ENCODE data around the gene GOLPH3. TPM values are rescaled to one million over a fixed set of nuclear protein-coding genes. Genes with fewer than 3 reads are reported as not detected.

The GOLPH3 gene
- total and polyA plus RNA-seq, 2 of the 8 experiments (the other 6 are each of a cell fraction or from before 2014, with no cell fraction given) = 53.7 to 93.6 TPM

DNA sequence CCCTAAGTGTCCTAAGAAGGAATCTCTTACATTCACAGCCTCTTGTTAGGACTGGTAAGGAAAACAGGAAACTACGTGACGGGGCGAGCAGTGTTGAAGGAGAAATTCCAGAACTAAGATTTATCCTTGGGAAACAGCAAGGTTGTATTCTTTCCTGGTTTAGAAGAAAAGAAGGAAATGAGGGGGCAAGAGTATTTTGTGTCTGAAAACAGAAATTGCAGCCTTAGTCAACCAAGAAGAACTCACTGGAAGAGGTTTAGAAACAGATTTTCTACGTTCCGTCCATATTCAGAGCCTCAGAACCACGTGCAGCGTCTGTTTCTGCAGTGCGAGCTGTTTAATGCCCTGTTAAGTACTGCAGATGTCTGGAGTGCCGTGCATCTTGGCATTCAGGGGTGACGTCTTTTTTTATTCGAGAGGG lies 75.2 kb downstream of the GOLPH3 start:
- Histone ChIP-seq H3K23me2 (ENCODE audit: low read depth, low read length) (no peaks in the 10 kb centered on the region), H2AFZ (ENCODE audit: low read length) (no peak overlapping the region), H3K79me1 (ENCODE audit: low read depth, low read length) (no peaks in the 10 kb centered on the region; the same call in 1 of the 2 replicates), H3K9ac (replicated peaks in 1 of 4; ENCODE audit: extremely low read depth in 1 of 4, low read depth in 3 of 4, low read length in 3 of 4) (no peak overlapping the region), H2BK20ac (ENCODE audit: low read length) (no peak overlapping the region), H3K9me3 (ENCODE audit: insufficient read depth in 2 of 2, low read depth in 1 of 2, low read length in 1 of 2) (no peaks in the 10 kb centered on the region), H3K4me1 (replicated peaks in 1 of 4; ENCODE audit: control insufficient read depth in 3 of 4, insufficient read depth in 4 of 4, low read length in 3 of 4) (no peaks in the 10 kb centered on the region), H2AK5ac (ENCODE audit: low read depth, low read length) (no peak overlapping the region), H4K5ac (ENCODE audit: insufficient read length, low read depth, low read length) (no peak overlapping the region), H3K27me3 (replicated peaks in 1 of 4; ENCODE audit: control insufficient read depth in 3 of 4, extremely low read depth in 1 of 4, insufficient read depth in 3 of 4, low read length in 3 of 4) (no peaks in the 10 kb centered on the region; a peak in 1 of 7 replicates), H3K18ac (ENCODE audit: extremely low read depth, low read length) (no peak overlapping the region), H3K4me2 (ENCODE audit: insufficient read depth in 1 of 2, low read depth in 2 of 2, low read length in 2 of 2) (no peak overlapping the region), H4K8ac (ENCODE audit: extremely low read depth, insufficient read depth, low read length) (no peak overlapping the region), H2BK120ac (replicated peaks; ENCODE audit: low read depth, low read length) (no peak overlapping the region), H4K20me1 (replicated peaks in 1 of 2; ENCODE audit: control insufficient read depth in 1 of 2, insufficient read depth in 2 of 2, low read length in 2 of 2) (peaks cover 2 to 4% of the 10 kb centered on the region in 2 experiments), H3K27ac (ENCODE audit: low read depth, low read length) (no peak overlapping the region), H3K56ac (replicated peaks; ENCODE audit: insufficient read length, low read depth, low read length) (no peak overlapping the region), H2BK15ac (ENCODE audit: low read length) (no peak overlapping the region), H4K91ac (replicated peaks; ENCODE audit: insufficient read length, low read length) (no peak overlapping the region), H3K79me2 (ENCODE audit: control insufficient read depth in 1 of 2, insufficient read depth in 2 of 2, low read length in 2 of 2) (no peaks in the 10 kb centered on the region), H3K36me3 (ENCODE audit: control insufficient read depth in 2 of 4, insufficient read depth in 4 of 4, low read length in 3 of 4) (peaks cover 2 to 30% (median 13%) of the 10 kb centered on the region in 4 experiments; a peak in 7 of 8 replicates), H2BK5ac (ENCODE audit: low read depth, low read length) (no peak overlapping the region), H2BK12ac (ENCODE audit: low read depth, low read length) (no peak overlapping the region), H3K4ac (replicated peaks; ENCODE audit: insufficient read length, low read depth, low read length) (no peak overlapping the region), H3K4me3 (ENCODE audit: extremely low read depth in 1 of 4, insufficient read depth in 2 of 4, low read depth in 3 of 4, low read length in 4 of 4) (no peak overlapping the region), H3K23ac (ENCODE audit: insufficient read length) (no peak overlapping the region), H3K14ac (ENCODE audit: insufficient read length) (no peak overlapping the region)
- FAIRE-seq (no peak), DNase-seq (ENCODE audit: low read depth in 1 of 2, low spot score in 2 of 2) (peak in 1 of 2 experiments; percentile 35)
- WGBS, 2 experiments (ENCODE audit: extremely low coverage in 1 of 2, insufficient coverage in 1 of 2, insufficient read length in 1 of 2, insufficient replicate concordance in 2 of 2, low coverage in 1 of 2, low lambda C conversion rate in 2 of 2, missing lambda C conversion rate in 1 of 2) = 93% methylated on average over 11 of the region's 11 CpGs; no CpG with 5 or more reads in 1 of the 2 experiments
- TF ChIP-seq KDM1A (IDR thresholded peaks at IDR 0.05; ENCODE audit: borderline replicate concordance, low read length) (no peak), ZNF274 (IDR thresholded peaks at IDR 0.05; ENCODE audit: borderline replicate concordance, extremely low read depth, low read length) (no peak), TAF7 (optimal IDR thresholded peaks at IDR 0.05; ENCODE audit: borderline replicate concordance, low read depth, low read length) (no peak)
- ChIA-PET CTCF (ENCODE audit: partially characterized antibody) (interaction anchor here (1.0 to 1.9 kb wide), 5 partner anchors 11 to 275 kb away, joined by 3 to 5 read pairs (median 3); no protein-coding TSS in a partner anchor), POLR2A (ENCODE audit: partially characterized antibody) (no interaction called here)

Measured in H1 (cell line).